ENCODE measurements around the gene DBP. TPM values are rescaled to one million over a fixed set of nuclear protein-coding genes. Genes with fewer than 3 reads are reported as not detected.

The DBP gene
- total and polyA plus RNA-seq, 2 experiments from 2014 or later: 5.7 to 6.3 TPM

DNA sequence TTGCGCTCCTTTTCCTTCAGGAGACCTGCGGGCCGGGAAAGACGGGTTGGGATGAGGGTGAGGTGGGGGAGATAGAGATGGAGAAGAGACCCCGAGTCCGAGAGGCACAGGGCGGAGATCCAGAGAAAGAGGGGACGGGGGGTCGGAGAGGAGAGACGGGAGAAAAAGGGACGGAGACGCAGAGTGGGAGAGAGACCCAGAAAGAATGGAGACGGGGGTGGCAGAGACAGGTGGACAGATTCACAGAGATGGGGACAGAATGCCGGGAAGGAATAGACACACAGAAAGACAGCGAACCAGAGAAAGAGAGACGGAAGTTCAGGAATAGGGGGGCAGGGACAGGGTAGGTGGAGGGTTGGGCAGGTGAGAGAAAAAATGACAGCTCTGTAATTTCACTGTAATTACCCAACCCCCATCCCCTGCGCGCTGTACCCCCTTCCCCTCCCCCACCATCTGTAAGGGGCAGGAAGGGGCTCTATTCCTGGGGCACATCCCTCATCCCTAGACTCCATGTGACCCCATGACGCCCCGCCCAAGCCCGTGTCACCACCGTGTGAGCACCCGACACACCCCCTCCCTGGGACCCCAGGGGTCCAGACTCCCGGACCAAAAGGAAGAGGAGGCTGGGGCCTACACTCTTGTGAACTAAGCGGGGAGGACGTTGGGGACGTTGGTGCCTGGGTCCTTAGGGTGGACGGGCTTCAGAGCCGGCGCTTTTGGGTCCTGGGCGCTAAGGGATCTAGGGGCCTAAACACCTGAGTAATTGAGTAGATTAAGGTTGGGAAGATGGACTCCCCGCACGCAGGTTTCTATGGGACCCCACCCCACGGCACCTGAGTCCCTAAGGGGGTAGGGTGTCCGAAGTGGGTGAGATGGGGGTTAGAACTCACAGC lies 967 bp downstream of the DBP start:
- no peak overlapping the region; the same call in 1 of the 2 replicates for H2AFZ ChIP-seq
- H3K27me3 ChIP-seq (ENCODE audit: insufficient read depth): peaks cover 19% of the 10 kb centered on the region
- H3K9me2 ChIP-seq (ENCODE audit: insufficient read depth): no peaks in the 10 kb centered on the region
- H3K4me1 Mint-ChIP-seq: peaks cover 36% of the 10 kb centered on the region
- TF ChIP-seq JUNB (IDR thresholded peaks at IDR 0.05; ENCODE audit: unreplicated experiment) (no peak), ZNF331 (CRISPR knock-in tag; IDR thresholded peaks at IDR 0.05; ENCODE audit: low read depth) (no peak)
- TF ChIP-seq, protein P1, sequence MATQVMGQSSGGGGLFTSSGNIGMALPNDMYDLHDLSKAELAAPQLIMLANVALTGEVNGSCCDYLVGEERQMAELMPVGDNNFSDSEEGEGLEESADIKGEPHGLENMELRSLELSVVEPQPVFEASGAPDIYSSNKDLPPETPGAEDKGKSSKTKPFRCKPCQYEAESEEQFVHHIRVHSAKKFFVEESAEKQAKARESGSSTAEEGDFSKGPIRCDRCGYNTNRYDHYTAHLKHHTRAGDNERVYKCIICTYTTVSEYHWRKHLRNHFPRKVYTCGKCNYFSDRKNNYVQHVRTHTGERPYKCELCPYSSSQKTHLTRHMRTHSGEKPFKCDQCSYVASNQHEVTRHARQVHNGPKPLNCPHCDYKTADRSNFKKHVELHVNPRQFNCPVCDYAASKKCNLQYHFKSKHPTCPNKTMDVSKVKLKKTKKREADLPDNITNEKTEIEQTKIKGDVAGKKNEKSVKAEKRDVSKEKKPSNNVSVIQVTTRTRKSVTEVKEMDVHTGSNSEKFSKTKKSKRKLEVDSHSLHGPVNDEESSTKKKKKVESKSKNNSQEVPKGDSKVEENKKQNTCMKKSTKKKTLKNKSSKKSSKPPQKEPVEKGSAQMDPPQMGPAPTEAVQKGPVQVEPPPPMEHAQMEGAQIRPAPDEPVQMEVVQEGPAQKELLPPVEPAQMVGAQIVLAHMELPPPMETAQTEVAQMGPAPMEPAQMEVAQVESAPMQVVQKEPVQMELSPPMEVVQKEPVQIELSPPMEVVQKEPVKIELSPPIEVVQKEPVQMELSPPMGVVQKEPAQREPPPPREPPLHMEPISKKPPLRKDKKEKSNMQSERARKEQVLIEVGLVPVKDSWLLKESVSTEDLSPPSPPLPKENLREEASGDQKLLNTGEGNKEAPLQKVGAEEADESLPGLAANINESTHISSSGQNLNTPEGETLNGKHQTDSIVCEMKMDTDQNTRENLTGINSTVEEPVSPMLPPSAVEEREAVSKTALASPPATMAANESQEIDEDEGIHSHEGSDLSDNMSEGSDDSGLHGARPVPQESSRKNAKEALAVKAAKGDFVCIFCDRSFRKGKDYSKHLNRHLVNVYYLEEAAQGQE (IDR thresholded peaks at IDR 0.05; ENCODE audit: unreplicated experiment): no peak
- peaks cover 38% of the 10 kb centered on the region for H3K4me1 ChIP-seq (ENCODE audit: insufficient read depth)
- H3K79me2 ChIP-seq (replicated peaks; ENCODE audit: insufficient read depth): no peaks in the 10 kb centered on the region
- DNase-seq (ENCODE audit: low spot score) (peak; percentile 48), ATAC-seq (no peak)
- peak overlapping the region; percentile 14; the same call in 1 of the 2 replicates for H3K27ac Mint-ChIP-seq
- H3K36me3 ChIP-seq (ENCODE audit: insufficient read depth): no peaks in the 10 kb centered on the region
- peaks cover 37% of the 10 kb centered on the region for H3F3A ChIP-seq (replicated peaks; ENCODE audit: low read depth)
- peak overlapping the region; percentile 75 for H3K4me3 ChIP-seq
- H3K27me3 Mint-ChIP-seq (ENCODE audit: insufficient read depth, low read depth, poor library complexity): peaks cover 25% of the 10 kb centered on the region
- H3K9me3 Mint-ChIP-seq: no peaks in the 10 kb centered on the region
- H3K4me3 Mint-ChIP-seq: peak overlapping the region; percentile 81
- peak overlapping the region; percentile 96 for H3K4me2 ChIP-seq
- H3K27ac ChIP-seq (ENCODE audit: low read depth): no peak overlapping the region
- no peaks in the 10 kb centered on the region for H4K20me1 ChIP-seq (replicated peaks; ENCODE audit: insufficient read depth)
- peaks cover 25% of the 10 kb centered on the region for H3K36me3 Mint-ChIP-seq (ENCODE audit: low read depth)

DNA sequence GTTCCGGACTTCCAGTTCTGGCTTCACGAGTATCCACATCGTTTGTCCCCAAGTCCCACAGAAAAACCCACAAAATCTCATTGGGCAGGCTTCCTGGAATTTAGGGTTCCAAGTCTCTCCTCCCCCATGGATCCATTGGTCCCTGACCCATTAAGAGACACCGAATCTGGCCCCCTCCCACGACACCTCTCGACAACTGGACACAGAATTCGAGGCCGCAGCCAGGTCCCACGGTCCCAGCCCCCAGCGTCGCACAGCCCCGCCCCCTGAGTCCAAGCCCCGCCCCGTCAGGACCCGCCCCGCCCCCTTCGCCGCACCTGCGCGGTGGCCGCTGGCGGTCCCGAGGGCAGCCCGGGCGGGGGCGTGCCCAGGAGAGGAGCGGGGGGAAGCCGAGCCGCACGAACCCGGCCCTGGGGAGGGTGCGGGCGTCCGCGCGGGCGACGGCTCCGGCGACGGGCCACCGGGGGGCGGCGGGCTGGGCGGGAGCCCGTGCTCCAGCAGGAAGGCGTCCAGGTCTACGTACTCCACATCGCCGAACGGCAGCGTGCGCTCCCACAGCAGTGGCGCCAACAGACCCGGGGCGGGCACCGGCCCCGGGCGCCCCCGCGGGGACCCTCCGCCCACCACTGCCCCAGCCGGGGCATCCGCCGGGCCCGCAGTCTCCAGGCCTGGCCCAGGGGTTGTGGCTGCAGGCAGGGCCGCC lies 1.8 kb downstream of the DBP start:
- H4K20me1 ChIP-seq (replicated peaks; ENCODE audit: insufficient read depth): no peaks in the 10 kb centered on the region
- peak overlapping the region; percentile 93; the same call in 1 of the 2 replicates for H3K27ac Mint-ChIP-seq
- TF ChIP-seq POLR2AphosphoS5 (IDR thresholded peaks at IDR 0.05; ENCODE audit: low read depth): peak; percentile 16; the same call in 1 of the 2 replicates
- TF ChIP-seq, protein P1 (IDR thresholded peaks at IDR 0.05; ENCODE audit: unreplicated experiment): no peak
- peak overlapping the region; percentile 75 for H3K4me3 ChIP-seq
- no peaks in the 10 kb centered on the region for H3K36me3 ChIP-seq (ENCODE audit: insufficient read depth)
- H3K9me2 ChIP-seq (ENCODE audit: insufficient read depth): no peaks in the 10 kb centered on the region
- DNase-seq (ENCODE audit: low spot score) (peak; percentile 79), ATAC-seq (peak; percentile 3)
- peaks cover 45% of the 10 kb centered on the region for H3F3A ChIP-seq (replicated peaks; ENCODE audit: low read depth)
- H3K27me3 Mint-ChIP-seq (ENCODE audit: insufficient read depth, low read depth, poor library complexity): peaks cover 31% of the 10 kb centered on the region
- no peaks in the 10 kb centered on the region for H3K79me2 ChIP-seq (replicated peaks; ENCODE audit: insufficient read depth)
- H3K4me1 ChIP-seq (ENCODE audit: insufficient read depth): peaks cover 43% of the 10 kb centered on the region
- no peaks in the 10 kb centered on the region; the same call in 2 of the 3 replicates for H3K9me3 Mint-ChIP-seq
- H3K4me1 Mint-ChIP-seq: peaks cover 41% of the 10 kb centered on the region
- no peak overlapping the region for H2AFZ ChIP-seq
- peaks cover 21% of the 10 kb centered on the region for H3K36me3 Mint-ChIP-seq (ENCODE audit: low read depth)
- peaks cover 14% of the 10 kb centered on the region for H3K27me3 ChIP-seq (ENCODE audit: insufficient read depth)
- peak overlapping the region; percentile 81 for H3K4me3 Mint-ChIP-seq
- H3K4me2 ChIP-seq: peak overlapping the region; percentile 96
- peak overlapping the region; percentile 88; the same call in 1 of the 2 replicates for H3K27ac ChIP-seq (ENCODE audit: low read depth)

Measured in GM23338 (cell line).